ENCODE data around the gene LRRC14B.

DNA sequence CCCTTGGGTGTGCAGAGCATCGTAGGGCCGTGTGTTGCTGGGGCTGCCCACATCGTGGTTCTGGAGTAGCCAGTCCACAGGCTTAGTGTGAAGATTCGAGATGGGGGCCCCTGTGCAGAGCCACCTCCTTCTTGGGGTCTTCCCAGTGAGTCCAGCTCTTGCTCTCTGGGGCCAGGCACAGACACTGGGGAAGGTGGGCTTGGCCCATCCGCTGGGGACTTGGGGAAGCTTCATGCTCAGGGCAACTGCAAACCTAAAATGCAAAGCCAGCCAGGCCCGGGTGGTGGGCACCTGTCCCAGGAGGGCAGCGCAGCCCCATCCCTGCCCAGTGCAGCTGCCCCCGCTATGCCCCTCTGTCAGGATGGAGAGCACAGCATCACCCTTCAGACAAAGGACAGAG lies 46.4 kb upstream of the LRRC14B start:
- TF ChIP-seq ZNF138 (tag by site-specific recombination; IDR thresholded peaks at IDR 0.05; ENCODE audit: borderline replicate concordance) (no peak), TRIM28 (IDR thresholded peaks at IDR 0.05; ENCODE audit: borderline replicate concordance, low read length) (no peak), ZNF280D (tag by site-specific recombination; IDR thresholded peaks at IDR 0.05) (no peak), REST (tag by site-specific recombination; IDR thresholded peaks at IDR 0.05) (no peak), YY1 (tag by site-specific recombination; IDR thresholded peaks at IDR 0.05) (no peak), BCL11A (tag by site-specific recombination; IDR thresholded peaks at IDR 0.05; ENCODE audit: low read depth) (no peak), ZNF184 (tag by site-specific recombination; IDR thresholded peaks at IDR 0.05) (no peak)
- TF ChIP-seq, protein P1, sequence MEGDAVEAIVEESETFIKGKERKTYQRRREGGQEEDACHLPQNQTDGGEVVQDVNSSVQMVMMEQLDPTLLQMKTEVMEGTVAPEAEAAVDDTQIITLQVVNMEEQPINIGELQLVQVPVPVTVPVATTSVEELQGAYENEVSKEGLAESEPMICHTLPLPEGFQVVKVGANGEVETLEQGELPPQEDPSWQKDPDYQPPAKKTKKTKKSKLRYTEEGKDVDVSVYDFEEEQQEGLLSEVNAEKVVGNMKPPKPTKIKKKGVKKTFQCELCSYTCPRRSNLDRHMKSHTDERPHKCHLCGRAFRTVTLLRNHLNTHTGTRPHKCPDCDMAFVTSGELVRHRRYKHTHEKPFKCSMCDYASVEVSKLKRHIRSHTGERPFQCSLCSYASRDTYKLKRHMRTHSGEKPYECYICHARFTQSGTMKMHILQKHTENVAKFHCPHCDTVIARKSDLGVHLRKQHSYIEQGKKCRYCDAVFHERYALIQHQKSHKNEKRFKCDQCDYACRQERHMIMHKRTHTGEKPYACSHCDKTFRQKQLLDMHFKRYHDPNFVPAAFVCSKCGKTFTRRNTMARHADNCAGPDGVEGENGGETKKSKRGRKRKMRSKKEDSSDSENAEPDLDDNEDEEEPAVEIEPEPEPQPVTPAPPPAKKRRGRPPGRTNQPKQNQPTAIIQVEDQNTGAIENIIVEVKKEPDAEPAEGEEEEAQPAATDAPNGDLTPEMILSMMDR (tag by site-specific recombination; IDR thresholded peaks at IDR 0.05): no peak
